GM21528 (cell line): ENCODE results near the gene VPS52.

Source experiments
- ATAC-seq: cut with Tn5 transposase; IDR thresholded peaks from one replicate; pipeline ENCODE4 v1.9.1; 2021; ENCODE audit warnings: mild to moderate bottlenecking, moderate library complexity; ENCODE audit not compliant: unreplicated experiment, low FRiP score

The VPS52 gene

GRCh38 chr6:33306356-33306755 is 34.7 kb upstream of the VPS52 start:
- ATAC-seq, result no peak

- no peak for ATAC-seq
Observed at GRCh38 chr6:33305052-33305451, 33.4 kb upstream of the VPS52 start.

- no peak for ATAC-seq
Observed at GRCh38 chr6:33304216-33304615, 32.5 kb upstream of the VPS52 start.

- ATAC-seq, result no peak
Observed at GRCh38 chr6:33301877-33302276, 30.2 kb upstream of the VPS52 start.

GRCh38 chr6:33299237-33299944 is 27.7 kb upstream of the VPS52 start:
- ATAC-seq, result peak; percentile 67

- ATAC-seq, result peak; percentile 21
Observed at GRCh38 chr6:33298773-33299236, 27.1 kb upstream of the VPS52 start, which contains the start of gene RGL2. Gene RGL2 (minus strand): TSS chr6:33298942. CDS start chr6:33298610, 332 bp downstream.

GRCh38 chr6:33297956-33298772 is 26.5 kb upstream of the VPS52 start:
- ATAC-seq, result no peak

- no peak for ATAC-seq
Observed at GRCh38 chr6:33297406-33297955, 25.8 kb upstream of the VPS52 start.

GRCh38 chr6:33296797-33297405 is 25.2 kb upstream of the VPS52 start:
- ATAC-seq, result no peak

GRCh38 chr6:33295621-33296369 is 24.1 kb upstream of the VPS52 start:
- no peak for ATAC-seq

GRCh38 chr6:33294086-33294823 is 22.6 kb upstream of the VPS52 start:
- ATAC-seq, result no peak

GRCh38 chr6:33292996-33293682 is 21.5 kb upstream of the VPS52 start:
- ATAC-seq, result no peak

- no peak for ATAC-seq
Observed at GRCh38 chr6:33290459-33290858, 18.8 kb upstream of the VPS52 start.

- ATAC-seq, result peak; percentile 17
Observed at GRCh38 chr6:33289784-33290315, 18.2 kb upstream of the VPS52 start.

GRCh38 chr6:33288921-33289783 is 17.5 kb upstream of the VPS52 start, which contains the start of the genes PFDN6 and WDR46:
Gene PFDN6 (plus strand): TSS chr6:33289601. CDS start chr6:33289857, 256 bp downstream.
Gene WDR46 (minus strand): TSS chr6:33289239. CDS start chr6:33289170, 69 bp downstream.
- ATAC-seq, result peak; percentile 70

- ATAC-seq, result peak; percentile 7
Observed at GRCh38 chr6:33288141-33288920, 16.7 kb upstream of the VPS52 start.
